HL-60 (cell line): ENCODE results near the gene HELT.

Experiments used
- DNase-seq, 2 experiments: peaks; one replicate each; pipeline ENCODE4 v3.0.0-alpha.2; 2010 to 2020; ENCODE audit warnings: low read depth in 1 of 2, low spot score in 1 of 2
- H3K27ac ChIP-seq: fragments of 250-450 bp; sonication (Bioruptor Pico); replicated peaks from 2 replicates; pipeline ENCODE4 v1.5.1; 2020; ENCODE audit warnings: mild to moderate bottlenecking, moderate library complexity
- H3K27me3 ChIP-seq: fragments of 250-450 bp; sonication (Bioruptor Pico); 2 replicates; pipeline ENCODE4 v1.5.1; 2021; ENCODE audit warnings: mild to moderate bottlenecking, moderate library complexity; ENCODE audit not compliant: insufficient read depth, poor library complexity, severe bottlenecking
- H3K4me3 ChIP-seq: replicated peaks from 2 replicates; pipeline ENCODE4 v1.5.1; 2011; ENCODE audit warnings: mild to moderate bottlenecking, control low read depth, low read length; ENCODE audit not compliant: insufficient read depth
- GABPA ChIP-seq: IDR thresholded peaks from 2 replicates; pipeline ENCODE4 v1.6.1; 2012; ENCODE audit warnings: low read depth
- POLR2AphosphoS5 ChIP-seq: IDR thresholded peaks from 2 replicates; pipeline ENCODE4 v1.6.1; 2012; ENCODE audit warnings: low read depth
- SPI1 ChIP-seq: IDR thresholded peaks from 2 replicates; pipeline ENCODE4 v1.6.1; 2012; ENCODE audit warnings: low read depth, mild to moderate bottlenecking, borderline replicate concordance
- TF ChIP-seq, protein P1 (sequence below): IDR thresholded peaks from 2 replicates; pipeline ENCODE4 v1.6.1; 2012; ENCODE audit warnings: low read depth; ENCODE audit not compliant: insufficient replicate concordance
- TF ChIP-seq, protein P2 (sequence below): IDR thresholded peaks from one replicate; pipeline ENCODE4 v1.5.1; 2011; ENCODE audit warnings: low read length, control low read depth, inconsistent platforms; ENCODE audit not compliant: insufficient read depth

Gene HELT

DNA sequence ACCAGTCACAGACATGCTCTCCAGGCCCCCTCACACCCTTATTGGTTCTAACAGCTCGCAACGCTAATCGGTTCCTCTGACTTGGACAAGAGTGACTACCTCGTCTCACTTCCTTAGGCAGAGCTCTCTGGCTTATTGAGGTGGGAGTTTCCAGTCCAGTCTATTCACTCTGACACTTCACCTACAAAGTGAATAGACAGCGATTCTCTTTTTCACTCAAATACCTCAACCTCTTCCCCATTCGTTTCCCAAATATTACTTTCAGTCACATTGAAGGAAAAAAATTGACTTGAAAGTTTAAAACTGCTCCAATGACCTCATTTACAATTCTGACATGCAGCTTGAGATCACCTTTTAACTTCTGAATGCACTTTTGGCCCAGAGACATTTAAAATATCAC is 17.7 kb downstream of the HELT start:
- H3K27me3 ChIP-seq: peaks cover 8% of the 10 kb centered on the region
- TF ChIP-seq GABPA (no peak), POLR2AphosphoS5 (no peak), SPI1 (no peak)
- TF ChIP-seq, protein P1, sequence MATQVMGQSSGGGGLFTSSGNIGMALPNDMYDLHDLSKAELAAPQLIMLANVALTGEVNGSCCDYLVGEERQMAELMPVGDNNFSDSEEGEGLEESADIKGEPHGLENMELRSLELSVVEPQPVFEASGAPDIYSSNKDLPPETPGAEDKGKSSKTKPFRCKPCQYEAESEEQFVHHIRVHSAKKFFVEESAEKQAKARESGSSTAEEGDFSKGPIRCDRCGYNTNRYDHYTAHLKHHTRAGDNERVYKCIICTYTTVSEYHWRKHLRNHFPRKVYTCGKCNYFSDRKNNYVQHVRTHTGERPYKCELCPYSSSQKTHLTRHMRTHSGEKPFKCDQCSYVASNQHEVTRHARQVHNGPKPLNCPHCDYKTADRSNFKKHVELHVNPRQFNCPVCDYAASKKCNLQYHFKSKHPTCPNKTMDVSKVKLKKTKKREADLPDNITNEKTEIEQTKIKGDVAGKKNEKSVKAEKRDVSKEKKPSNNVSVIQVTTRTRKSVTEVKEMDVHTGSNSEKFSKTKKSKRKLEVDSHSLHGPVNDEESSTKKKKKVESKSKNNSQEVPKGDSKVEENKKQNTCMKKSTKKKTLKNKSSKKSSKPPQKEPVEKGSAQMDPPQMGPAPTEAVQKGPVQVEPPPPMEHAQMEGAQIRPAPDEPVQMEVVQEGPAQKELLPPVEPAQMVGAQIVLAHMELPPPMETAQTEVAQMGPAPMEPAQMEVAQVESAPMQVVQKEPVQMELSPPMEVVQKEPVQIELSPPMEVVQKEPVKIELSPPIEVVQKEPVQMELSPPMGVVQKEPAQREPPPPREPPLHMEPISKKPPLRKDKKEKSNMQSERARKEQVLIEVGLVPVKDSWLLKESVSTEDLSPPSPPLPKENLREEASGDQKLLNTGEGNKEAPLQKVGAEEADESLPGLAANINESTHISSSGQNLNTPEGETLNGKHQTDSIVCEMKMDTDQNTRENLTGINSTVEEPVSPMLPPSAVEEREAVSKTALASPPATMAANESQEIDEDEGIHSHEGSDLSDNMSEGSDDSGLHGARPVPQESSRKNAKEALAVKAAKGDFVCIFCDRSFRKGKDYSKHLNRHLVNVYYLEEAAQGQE: no peak
- no peak overlapping the region for H3K4me3 ChIP-seq

DNA sequence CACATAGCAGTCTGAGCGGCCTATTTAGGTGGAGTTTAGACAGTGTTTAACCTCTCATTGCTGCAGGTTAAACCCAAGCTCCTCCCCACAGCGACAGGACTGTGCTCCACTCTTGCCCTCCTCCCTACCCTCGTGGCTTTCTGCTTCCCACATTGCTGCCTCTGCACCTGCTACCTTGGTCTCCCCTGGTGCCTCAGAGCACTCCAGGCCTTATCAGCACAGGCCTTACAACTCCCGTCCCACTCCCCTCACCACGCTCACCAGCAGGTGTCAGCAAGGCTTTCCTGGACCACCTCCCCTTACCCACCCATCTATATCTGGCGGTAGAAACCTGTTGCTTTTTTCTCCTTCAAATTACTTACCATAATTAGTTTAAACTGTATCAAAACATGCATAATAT is 18.6 kb downstream of the HELT start:
- DNase-seq: no peak
- Histone ChIP-seq H3K27me3 (peaks cover 8% of the 10 kb centered on the region), H3K4me3 (no peak overlapping the region), H3K27ac (no peak overlapping the region)
- TF ChIP-seq SPI1 (no peak), GABPA (no peak), POLR2AphosphoS5 (no peak)
- TF ChIP-seq, protein P2, sequence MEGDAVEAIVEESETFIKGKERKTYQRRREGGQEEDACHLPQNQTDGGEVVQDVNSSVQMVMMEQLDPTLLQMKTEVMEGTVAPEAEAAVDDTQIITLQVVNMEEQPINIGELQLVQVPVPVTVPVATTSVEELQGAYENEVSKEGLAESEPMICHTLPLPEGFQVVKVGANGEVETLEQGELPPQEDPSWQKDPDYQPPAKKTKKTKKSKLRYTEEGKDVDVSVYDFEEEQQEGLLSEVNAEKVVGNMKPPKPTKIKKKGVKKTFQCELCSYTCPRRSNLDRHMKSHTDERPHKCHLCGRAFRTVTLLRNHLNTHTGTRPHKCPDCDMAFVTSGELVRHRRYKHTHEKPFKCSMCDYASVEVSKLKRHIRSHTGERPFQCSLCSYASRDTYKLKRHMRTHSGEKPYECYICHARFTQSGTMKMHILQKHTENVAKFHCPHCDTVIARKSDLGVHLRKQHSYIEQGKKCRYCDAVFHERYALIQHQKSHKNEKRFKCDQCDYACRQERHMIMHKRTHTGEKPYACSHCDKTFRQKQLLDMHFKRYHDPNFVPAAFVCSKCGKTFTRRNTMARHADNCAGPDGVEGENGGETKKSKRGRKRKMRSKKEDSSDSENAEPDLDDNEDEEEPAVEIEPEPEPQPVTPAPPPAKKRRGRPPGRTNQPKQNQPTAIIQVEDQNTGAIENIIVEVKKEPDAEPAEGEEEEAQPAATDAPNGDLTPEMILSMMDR: no peak
- TF ChIP-seq, protein P1: no peak

More for the DNA sequence above, 17.7 kb downstream of the HELT start:
- H3K27ac ChIP-seq: no peak overlapping the region
- no peak for DNase-seq

DNA sequence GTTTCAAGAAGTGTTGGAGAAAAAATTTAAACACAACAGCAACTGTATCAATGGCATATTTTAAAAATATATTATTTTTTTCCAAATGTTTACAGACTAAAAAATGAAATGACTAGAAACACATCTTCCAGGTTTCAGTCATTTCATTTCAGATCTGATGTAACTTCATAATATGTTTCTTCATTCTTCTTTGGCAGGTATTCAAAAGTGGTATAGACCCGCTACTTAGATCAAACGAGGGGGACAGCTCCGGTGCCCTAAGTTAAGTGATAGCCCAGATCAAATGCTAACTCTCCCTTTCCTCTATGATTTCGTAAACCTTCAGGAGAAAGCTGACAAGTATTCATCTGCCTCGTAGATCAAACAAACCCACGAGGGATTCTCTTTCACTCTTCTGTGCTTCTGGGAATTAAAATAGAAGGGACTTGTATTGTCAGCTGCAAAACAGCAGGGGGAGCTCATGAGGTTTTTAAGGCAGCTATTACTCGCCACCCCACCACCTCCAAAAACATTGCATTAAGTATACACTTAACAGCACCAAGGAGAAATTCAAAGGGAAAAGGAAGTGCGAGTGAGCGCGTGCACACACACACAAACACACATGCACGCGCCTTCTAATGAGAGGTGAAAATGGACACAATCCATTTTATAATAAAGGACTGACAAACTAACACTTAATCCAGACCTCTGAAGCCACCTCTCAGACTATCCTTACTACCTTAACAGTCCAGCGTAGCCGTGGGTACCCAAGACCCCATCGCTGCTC is 21.4 kb downstream of the HELT start:
- no peak overlapping the region; the same call in 1 of the 2 replicates for H3K27ac ChIP-seq
- peak; percentile 59 to 76 for DNase-seq
- H3K27me3 ChIP-seq: no peaks in the 10 kb centered on the region
- no peak overlapping the region for H3K4me3 ChIP-seq
- TF ChIP-seq, protein P1: no peak
- TF ChIP-seq POLR2AphosphoS5 (no peak), GABPA (no peak), SPI1 (peak; percentile 70; the same call in 1 of the 2 replicates)
- TF ChIP-seq, protein P2: peak; percentile 70
